ENCODE data around the gene CBX8. TPM values are rescaled to one million over a fixed set of nuclear protein-coding genes. Genes with fewer than 3 reads are reported as not detected.

CBX8 gene
- total and polyA plus RNA-seq, 2 of the 13 experiments (the other 11 are each of a cell fraction or from before 2014, with no cell fraction given): 0.34 to 12.6 TPM

DNA sequence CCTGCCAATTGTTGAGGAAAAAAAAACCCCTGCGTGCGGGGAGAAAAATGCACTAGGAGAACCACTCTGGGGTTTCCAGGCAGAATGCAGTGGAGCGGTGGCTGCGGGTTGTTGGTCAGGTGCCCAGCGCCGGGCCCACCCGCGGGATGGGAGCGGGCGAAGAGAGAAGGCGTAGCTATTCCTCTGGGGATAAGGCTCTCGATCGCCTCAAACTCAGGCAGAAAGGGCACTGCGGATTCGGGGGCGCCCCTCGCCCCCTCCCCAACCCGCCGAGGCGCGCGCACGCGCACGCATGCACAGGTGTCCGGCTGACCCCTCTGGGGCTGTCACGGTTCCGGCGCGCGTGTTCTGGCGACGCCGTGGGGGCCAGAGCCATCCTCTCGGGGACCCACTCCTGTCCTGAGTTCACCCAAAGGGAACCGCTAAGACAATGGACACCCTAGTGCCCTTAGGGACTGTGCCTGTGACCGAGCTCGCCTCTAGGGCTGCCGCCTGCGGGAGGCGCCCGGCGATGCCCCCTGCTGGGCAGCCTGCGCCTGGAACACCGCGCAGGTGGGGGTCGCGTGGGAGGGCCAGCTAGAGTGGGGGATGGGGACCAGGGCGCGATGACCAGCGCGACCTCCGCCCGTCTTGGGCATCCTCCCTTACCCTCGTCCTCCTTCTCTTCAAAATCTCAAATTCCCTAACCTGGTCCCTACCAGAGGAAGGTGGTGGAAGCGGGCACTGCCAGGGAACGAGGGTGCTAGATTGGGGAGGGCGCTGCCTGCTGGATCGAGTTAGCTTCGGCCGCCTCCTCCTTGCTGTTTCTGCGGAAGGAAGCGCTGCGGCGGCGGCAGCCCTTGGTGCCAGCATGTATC lies 14.4 kb upstream of the CBX8 start (continued):
- TF ChIP-seq SRSF1 (optimal IDR thresholded peaks at IDR 0.05; ENCODE audit: low read depth, low read length) (no peak), THYN1 (CRISPR knock-in tag; IDR thresholded peaks at IDR 0.05; ENCODE audit: borderline replicate concordance, low read depth) (no peak), LCORL (IDR thresholded peaks at IDR 0.05) (no peak), LCORL (CRISPR knock-in tag; IDR thresholded peaks at IDR 0.05) (peak; percentile 88), RNF2 (conservative IDR thresholded peaks at IDR 0.05; ENCODE audit: low read depth) (peak; percentile 80), CENPT (CRISPR knock-in tag; IDR thresholded peaks at IDR 0.05; ENCODE audit: low read depth) (no peak; the same call in 1 of the 2 replicates), TMF1 (CRISPR knock-in tag; IDR thresholded peaks at IDR 0.05; ENCODE audit: low read depth) (no peak), ZNF282 (IDR thresholded peaks at IDR 0.05; ENCODE audit: partially characterized antibody) (no peak), STAG1 (CRISPR knock-in tag; IDR thresholded peaks at IDR 0.05) (peak; percentile 78), ZNF34 (CRISPR knock-in tag; IDR thresholded peaks at IDR 0.05; ENCODE audit: borderline replicate concordance) (0 out of 2 replicates have a peak, but pooled peaks have one; percentile 64), ZNF83 (CRISPR knock-in tag; IDR thresholded peaks at IDR 0.05; ENCODE audit: borderline replicate concordance) (peak; percentile 52; the same call in 1 of the 2 replicates), MBNL3 (CRISPR knock-in tag; conservative IDR thresholded peaks at IDR 0.05) (no peak), YEATS2 (CRISPR knock-in tag; IDR thresholded peaks at IDR 0.05; ENCODE audit: borderline replicate concordance) (no peak), ZNF644 (CRISPR knock-in tag; IDR thresholded peaks at IDR 0.05; ENCODE audit: low read depth) (no peak), SMAD1 (CRISPR knock-in tag; IDR thresholded peaks at IDR 0.05; ENCODE audit: borderline replicate concordance, low read depth) (peak; percentile 50; the same call in 1 of the 2 replicates), XRCC5 (optimal IDR thresholded peaks at IDR 0.05; ENCODE audit: low read length) (peak; percentile 86), ARNT2 (CRISPR knock-in tag; IDR thresholded peaks at IDR 0.05; ENCODE audit: low read depth) (peak; percentile 46; the same call in 1 of the 2 replicates), ZNF777 (CRISPR knock-in tag; IDR thresholded peaks at IDR 0.05) (peak; percentile 9; the same call in 1 of the 2 replicates)
- TF ChIP-seq, protein P1, sequence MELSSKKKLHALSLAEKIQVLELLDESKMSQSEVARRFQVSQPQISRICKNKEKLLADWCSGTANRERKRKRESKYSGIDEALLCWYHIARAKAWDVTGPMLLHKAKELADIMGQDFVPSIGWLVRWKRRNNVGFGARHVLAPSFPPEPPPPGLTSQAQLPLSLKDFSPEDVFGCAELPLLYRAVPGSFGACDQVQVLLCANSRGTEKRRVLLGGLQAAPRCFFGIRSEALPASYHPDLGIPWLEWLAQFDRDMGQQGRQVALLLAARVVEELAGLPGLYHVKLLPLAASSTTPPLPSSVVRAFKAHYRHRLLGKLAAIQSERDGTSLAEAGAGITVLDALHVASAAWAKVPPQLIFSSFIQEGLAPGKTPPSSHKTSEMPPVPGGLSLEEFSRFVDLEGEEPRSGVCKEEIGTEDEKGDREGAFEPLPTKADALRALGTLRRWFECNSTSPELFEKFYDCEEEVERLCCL (CRISPR knock-in tag; IDR thresholded peaks at IDR 0.05; ENCODE audit: borderline replicate concordance): no peak
- TF ChIP-seq, protein P2, sequence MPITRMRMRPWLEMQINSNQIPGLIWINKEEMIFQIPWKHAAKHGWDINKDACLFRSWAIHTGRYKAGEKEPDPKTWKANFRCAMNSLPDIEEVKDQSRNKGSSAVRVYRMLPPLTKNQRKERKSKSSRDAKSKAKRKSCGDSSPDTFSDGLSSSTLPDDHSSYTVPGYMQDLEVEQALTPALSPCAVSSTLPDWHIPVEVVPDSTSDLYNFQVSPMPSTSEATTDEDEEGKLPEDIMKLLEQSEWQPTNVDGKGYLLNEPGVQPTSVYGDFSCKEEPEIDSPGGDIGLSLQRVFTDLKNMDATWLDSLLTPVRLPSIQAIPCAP (CRISPR knock-in tag; IDR thresholded peaks at IDR 0.05; ENCODE audit: low read depth): no peak
- TF ChIP-seq, protein P3, sequence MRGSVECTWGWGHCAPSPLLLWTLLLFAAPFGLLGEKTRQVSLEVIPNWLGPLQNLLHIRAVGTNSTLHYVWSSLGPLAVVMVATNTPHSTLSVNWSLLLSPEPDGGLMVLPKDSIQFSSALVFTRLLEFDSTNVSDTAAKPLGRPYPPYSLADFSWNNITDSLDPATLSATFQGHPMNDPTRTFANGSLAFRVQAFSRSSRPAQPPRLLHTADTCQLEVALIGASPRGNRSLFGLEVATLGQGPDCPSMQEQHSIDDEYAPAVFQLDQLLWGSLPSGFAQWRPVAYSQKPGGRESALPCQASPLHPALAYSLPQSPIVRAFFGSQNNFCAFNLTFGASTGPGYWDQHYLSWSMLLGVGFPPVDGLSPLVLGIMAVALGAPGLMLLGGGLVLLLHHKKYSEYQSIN (CRISPR knock-in tag; IDR thresholded peaks at IDR 0.05; ENCODE audit: borderline replicate concordance): no peak
- TF ChIP-seq, protein P4, sequence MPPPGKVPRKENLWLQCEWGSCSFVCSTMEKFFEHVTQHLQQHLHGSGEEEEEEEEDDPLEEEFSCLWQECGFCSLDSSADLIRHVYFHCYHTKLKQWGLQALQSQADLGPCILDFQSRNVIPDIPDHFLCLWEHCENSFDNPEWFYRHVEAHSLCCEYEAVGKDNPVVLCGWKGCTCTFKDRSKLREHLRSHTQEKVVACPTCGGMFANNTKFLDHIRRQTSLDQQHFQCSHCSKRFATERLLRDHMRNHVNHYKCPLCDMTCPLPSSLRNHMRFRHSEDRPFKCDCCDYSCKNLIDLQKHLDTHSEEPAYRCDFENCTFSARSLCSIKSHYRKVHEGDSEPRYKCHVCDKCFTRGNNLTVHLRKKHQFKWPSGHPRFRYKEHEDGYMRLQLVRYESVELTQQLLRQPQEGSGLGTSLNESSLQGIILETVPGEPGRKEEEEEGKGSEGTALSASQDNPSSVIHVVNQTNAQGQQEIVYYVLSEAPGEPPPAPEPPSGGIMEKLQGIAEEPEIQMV (CRISPR knock-in tag; IDR thresholded peaks at IDR 0.05; ENCODE audit: low read depth): 0 out of 2 replicates have a peak, but pooled peaks have one; percentile 29
- TF ChIP-seq, protein P5, sequence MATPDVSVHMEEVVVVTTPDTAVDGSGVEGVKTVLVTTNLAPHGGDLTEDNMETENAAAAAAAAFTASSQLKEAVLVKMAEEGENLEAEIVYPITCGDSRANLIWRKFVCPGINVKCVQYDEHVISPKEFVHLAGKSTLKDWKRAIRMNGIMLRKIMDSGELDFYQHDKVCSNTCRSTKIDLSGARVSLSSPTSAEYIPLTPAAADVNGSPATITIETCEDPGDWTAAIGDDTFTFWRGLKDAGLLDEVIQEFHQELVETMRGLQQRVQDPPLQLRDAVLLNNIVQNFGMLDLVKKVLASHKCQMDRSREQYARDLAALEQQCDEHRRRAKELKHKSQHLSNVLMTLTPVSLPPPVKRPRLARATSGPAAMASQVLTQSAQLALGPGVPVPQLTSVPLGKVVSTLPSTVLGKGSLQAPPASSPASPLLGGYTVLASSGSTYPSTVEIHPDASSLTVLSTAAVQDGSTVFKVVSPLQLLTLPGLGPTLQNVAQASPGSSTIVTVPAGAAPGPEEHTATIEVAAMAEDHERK (CRISPR knock-in tag; IDR thresholded peaks at IDR 0.05; ENCODE audit: low read depth): no peak

Data from HepG2 (cell line).